Body of pancreas (tissue), 4 donors: Measurements from ENCODE around the gene DYNC1I2. TPM values are rescaled to one million over a fixed set of nuclear protein-coding genes. Genes with fewer than 3 reads are reported as not detected.

ENCODE experiments used
- ATAC-seq: fragments of 150-250 bp; one replicate; pipeline ENCODE4 v1.9.1; 2016
- DNase-seq, 4 donors: peaks; one replicate each; pipeline ENCODE4 v3.0.0-alpha.2; 2019
- H3K27ac ChIP-seq, 4 donors: fragments of 200-600 bp; sonication (generic); 1 replicate in 3 of 4; 2 replicates in 1 of 4; pipeline versions ENCODE4 v1.5.1 to v1.6.1; 2016 to 2019; ENCODE audit warnings: mild to moderate bottlenecking in 1 of 4, mixed read lengths in 1 of 4, moderate library complexity in 1 of 4
- H3K27me3 ChIP-seq, 2 donors: fragments of 200-600 bp; sonication (generic); one replicate each; pipeline ENCODE4 v1.6.0; 2016; ENCODE audit warnings: mild to moderate bottlenecking in 1 of 2
- H3K36me3 ChIP-seq, 2 donors: fragments of 200-600 bp; sonication (generic); replicated peaks in 1 of 2; 2 replicates each; pipeline ENCODE4 v1.5.1; 2016; ENCODE audit warnings: low read depth in 2 of 2; ENCODE audit not compliant: insufficient read depth in 1 of 2
- H3K4me1 ChIP-seq: fragments of 200-600 bp; sonication (generic); one replicate; pipeline ENCODE4 v1.6.0; 2016
- H3K4me3 ChIP-seq, 2 donors: fragments of 200-600 bp; sonication (generic); 1 replicate in 1 of 2; 2 replicates in 1 of 2; pipeline ENCODE4 v1.5.1; 2016 to 2019
- H3K9me3 ChIP-seq, 3 donors: fragments of 200-600 bp; sonication (generic); 1 replicate in 2 of 3; 2 replicates in 1 of 3; pipeline ENCODE4 v1.5.1; 2016
- CTCF ChIP-seq, 7 experiments: fragments of 450-650 bp in 4 of 7; fragments of 200-600 bp in 3 of 7; sonication (generic) in 3 of 7; IDR thresholded peaks; one replicate each; pipeline ENCODE4 v1.5.1; 2016 to 2019; ENCODE audit warnings: antibody characterized with exemption in 7 of 7
- POLR2A ChIP-seq, 3 donors: fragments of 450-650 bp; IDR thresholded peaks; one replicate each; pipeline ENCODE4 v1.6.1; 2016; ENCODE audit warnings: antibody characterized with exemption in 3 of 3, mild to moderate bottlenecking in 2 of 3
- WGBS, 2 donors: methylation state at CpG; one replicate each; pipeline ENCODE4 v1.1.5; 2017; 5-methylcytosine and 5-hydroxymethylcytosine counted together
- intact Hi-C: fragments of 100-400 bp; cut with DNase I; formaldehyde crosslinking; loops from one replicate; pipeline ENCODE4 v1.15.1; 2023
- total RNA-seq, 2 donors: library from RNA; depleted of rRNA; stranded (reverse); fragments of >200 nt; gene quantifications; one replicate each; pipeline ENCODE4 v1.1.0, GENCODE V29; 2016

Gene DYNC1I2
- total RNA-seq, 2 donors from 2014 or later, result 34.6 to 52.7 TPM

- Histone ChIP-seq H3K27ac (no peak overlapping the region), H3K4me1 (peaks cover 8% of the 10 kb centered on the region), H3K36me3 (no peaks in the 10 kb centered on the region), H3K4me3 (no peak overlapping the region), H3K27me3 (no peaks in the 10 kb centered on the region), H3K9me3 (no peaks in the 10 kb centered on the region)
- DNase-seq (no peak), ATAC-seq (no peak)
- intact Hi-C loops, result no loop called here
- TF ChIP-seq CTCF (IDR thresholded peaks at IDR 0.05) (no peak), POLR2A (IDR thresholded peaks at IDR 0.05) (no peak)
- WGBS, 2 donors, result 80 to 89% methylated on average over 4 of the region's 4 CpGs
Observed at GRCh38 chr2:171791361-171791760, 104.1 kb downstream of the DYNC1I2 start.

GRCh38 chr2:171792157-171792556 lies 104.9 kb downstream of the DYNC1I2 start:
- peaks cover 5% of the 10 kb centered on the region for H3K4me1 ChIP-seq
- no peak overlapping the region for H3K4me3 ChIP-seq
- TF ChIP-seq CTCF (IDR thresholded peaks at IDR 0.05), result no peak
- no peak for TF ChIP-seq POLR2A (IDR thresholded peaks at IDR 0.05)
- 92 to 93% methylated on average over 3 of the region's 3 CpGs for WGBS, 2 donors
- no peaks in the 10 kb centered on the region for H3K9me3 ChIP-seq
- intact Hi-C loops, result no loop called here
- H3K36me3 ChIP-seq, result no peaks in the 10 kb centered on the region
- ATAC-seq (no peak), DNase-seq (no peak)
- H3K27ac ChIP-seq, result no peak overlapping the region
- no peaks in the 10 kb centered on the region for H3K27me3 ChIP-seq

- H3K36me3 ChIP-seq, result no peaks in the 10 kb centered on the region
- ATAC-seq, result no peak
- intact Hi-C loops, result no loop called here
Observed at GRCh38 chr2:171792886-171793580, 105.8 kb downstream of the DYNC1I2 start.

GRCh38 chr2:171793691-171794678 lies 106.7 kb downstream of the DYNC1I2 start:
- no peaks in the 10 kb centered on the region for H3K36me3 ChIP-seq
- no peak for ATAC-seq

More at GRCh38 chr2:171792886-171793580, 105.8 kb downstream of the DYNC1I2 start:
- no peak for TF ChIP-seq CTCF (IDR thresholded peaks at IDR 0.05)
- TF ChIP-seq POLR2A (IDR thresholded peaks at IDR 0.05), result no peak
- Histone ChIP-seq H3K27ac (no peak overlapping the region), H3K27me3 (no peaks in the 10 kb centered on the region), H3K9me3 (no peaks in the 10 kb centered on the region), H3K4me1 (no peaks in the 10 kb centered on the region), H3K4me3 (no peak overlapping the region)
- DNase-seq, result no peak
- 79 to 82% methylated on average over 4 of the region's 4 CpGs for WGBS, 2 donors

More at GRCh38 chr2:171793691-171794678, 106.7 kb downstream of the DYNC1I2 start:
- Histone ChIP-seq H3K9me3 (no peaks in the 10 kb centered on the region), H3K27ac (no peak overlapping the region), H3K27me3 (no peaks in the 10 kb centered on the region), H3K4me1 (no peaks in the 10 kb centered on the region), H3K4me3 (no peak overlapping the region)
- DNase-seq, result no peak
- TF ChIP-seq POLR2A (IDR thresholded peaks at IDR 0.05), result no peak
- no peak for TF ChIP-seq CTCF (IDR thresholded peaks at IDR 0.05)
- intact Hi-C loops, result no loop called here
- WGBS, 2 donors, result 64 to 66% methylated on average over 6 of the region's 6 CpGs
